ENCODE results near the gene PCK2. TPM values are rescaled to one million over a fixed set of nuclear protein-coding genes. Genes with fewer than 3 reads are reported as not detected.

The PCK2 gene
- total and polyA plus RNA-seq, 2 of the 13 experiments (the other 11 are each of a cell fraction or from before 2014, with no cell fraction given), result 129 to 272 TPM

DNA sequence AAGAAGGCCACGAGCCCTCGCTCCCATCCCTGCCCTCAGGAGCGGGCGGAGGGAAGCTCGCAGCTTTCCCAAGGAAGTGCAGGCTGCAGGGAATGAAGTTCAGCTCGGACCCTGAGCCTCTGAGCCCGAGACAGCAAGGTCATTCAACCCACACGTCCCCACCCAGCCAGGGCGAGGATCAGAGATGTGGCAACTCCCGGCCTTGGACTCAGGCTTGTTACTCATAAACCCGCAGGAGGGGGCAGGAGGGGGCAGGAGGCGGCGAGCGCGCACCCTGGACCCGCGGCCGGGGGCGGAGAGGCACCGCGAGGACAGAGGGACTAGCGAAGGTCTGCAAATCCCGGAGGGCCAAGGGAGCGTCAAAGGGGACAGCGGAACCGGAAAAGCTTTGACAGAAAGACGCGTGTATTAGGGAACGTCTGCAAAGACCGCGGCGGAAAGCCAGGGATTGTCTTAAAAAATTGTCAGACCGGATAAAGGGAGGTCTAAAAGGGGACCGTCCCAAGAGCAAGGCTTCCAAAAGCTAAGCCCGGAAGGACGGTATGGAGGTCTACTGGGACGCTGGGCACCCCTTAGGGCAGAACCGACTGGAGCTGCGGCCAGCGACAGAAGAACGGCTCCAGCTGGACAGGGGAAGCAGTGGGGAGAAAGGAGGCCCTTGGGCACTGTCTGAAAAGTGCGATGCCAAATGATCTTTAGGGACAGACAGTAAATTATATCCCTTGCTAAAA lies 19.9 kb downstream of the PCK2 start (continued):
- TF ChIP-seq, protein P1, sequence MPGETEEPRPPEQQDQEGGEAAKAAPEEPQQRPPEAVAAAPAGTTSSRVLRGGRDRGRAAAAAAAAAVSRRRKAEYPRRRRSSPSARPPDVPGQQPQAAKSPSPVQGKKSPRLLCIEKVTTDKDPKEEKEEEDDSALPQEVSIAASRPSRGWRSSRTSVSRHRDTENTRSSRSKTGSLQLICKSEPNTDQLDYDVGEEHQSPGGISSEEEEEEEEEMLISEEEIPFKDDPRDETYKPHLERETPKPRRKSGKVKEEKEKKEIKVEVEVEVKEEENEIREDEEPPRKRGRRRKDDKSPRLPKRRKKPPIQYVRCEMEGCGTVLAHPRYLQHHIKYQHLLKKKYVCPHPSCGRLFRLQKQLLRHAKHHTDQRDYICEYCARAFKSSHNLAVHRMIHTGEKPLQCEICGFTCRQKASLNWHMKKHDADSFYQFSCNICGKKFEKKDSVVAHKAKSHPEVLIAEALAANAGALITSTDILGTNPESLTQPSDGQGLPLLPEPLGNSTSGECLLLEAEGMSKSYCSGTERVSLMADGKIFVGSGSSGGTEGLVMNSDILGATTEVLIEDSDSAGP (CRISPR knock-in tag; IDR thresholded peaks at IDR 0.05; ENCODE audit: borderline replicate concordance), result peak; percentile 96
- TF ChIP-seq ZNF235 (CRISPR knock-in tag; IDR thresholded peaks at IDR 0.05; ENCODE audit: borderline replicate concordance) (no peak; the same call in 1 of the 2 replicates), ZNF383 (CRISPR knock-in tag; IDR thresholded peaks at IDR 0.05; ENCODE audit: borderline replicate concordance) (peak; percentile 86; the same call in 1 of the 2 replicates), ZNF781 (CRISPR knock-in tag; IDR thresholded peaks at IDR 0.05; ENCODE audit: borderline replicate concordance, not compliant biosample characterization) (no peak), NFYB (CRISPR knock-in tag; IDR thresholded peaks at IDR 0.05) (peak; percentile 53), NCOA5 (CRISPR knock-in tag; IDR thresholded peaks at IDR 0.05) (peak; percentile 26; the same call in 1 of the 2 replicates), ZNF3 (CRISPR knock-in tag; IDR thresholded peaks at IDR 0.05) (no peak), ZNF180 (CRISPR knock-in tag; IDR thresholded peaks at IDR 0.05; ENCODE audit: borderline replicate concordance, low read depth) (no peak; the same call in 1 of the 2 replicates), ZNF737 (CRISPR knock-in tag; IDR thresholded peaks at IDR 0.05; ENCODE audit: borderline replicate concordance) (no peak), RFX5 (IDR thresholded peaks at IDR 0.05; ENCODE audit: low read depth, low read length) (no peak; the same call in 1 of the 2 replicates), JUND (CRISPR knock-in tag; IDR thresholded peaks at IDR 0.05) (peak; percentile 87), SIX1 (CRISPR knock-in tag; IDR thresholded peaks at IDR 0.05; ENCODE audit: borderline replicate concordance) (peak; percentile 87), ZNF44 (CRISPR knock-in tag; IDR thresholded peaks at IDR 0.05) (no peak), KDM3A (CRISPR knock-in tag; IDR thresholded peaks at IDR 0.05; ENCODE audit: low read depth) (peak; percentile 100), AGO1 (IDR thresholded peaks at IDR 0.05; ENCODE audit: low read depth, low read length, poor library complexity, severe bottlenecking) (peak; percentile 85), ZNF562 (CRISPR knock-in tag; IDR thresholded peaks at IDR 0.05; ENCODE audit: borderline replicate concordance) (no peak), SNAPC2 (CRISPR knock-in tag; IDR thresholded peaks at IDR 0.05) (peak; percentile 99), ZNF530 (CRISPR knock-in tag; IDR thresholded peaks at IDR 0.05; ENCODE audit: low read depth) (no peak), ZMYM3 (CRISPR knock-in tag; IDR thresholded peaks at IDR 0.05) (peak; percentile 99), ZNF652 (CRISPR knock-in tag; IDR thresholded peaks at IDR 0.05; ENCODE audit: borderline replicate concordance, low read depth) (peak; percentile 77), TAF15 (IDR thresholded peaks at IDR 0.05; ENCODE audit: low read depth, low read length, poor library complexity, severe bottlenecking) (peak; percentile 100)
- TF ChIP-seq, protein P2, sequence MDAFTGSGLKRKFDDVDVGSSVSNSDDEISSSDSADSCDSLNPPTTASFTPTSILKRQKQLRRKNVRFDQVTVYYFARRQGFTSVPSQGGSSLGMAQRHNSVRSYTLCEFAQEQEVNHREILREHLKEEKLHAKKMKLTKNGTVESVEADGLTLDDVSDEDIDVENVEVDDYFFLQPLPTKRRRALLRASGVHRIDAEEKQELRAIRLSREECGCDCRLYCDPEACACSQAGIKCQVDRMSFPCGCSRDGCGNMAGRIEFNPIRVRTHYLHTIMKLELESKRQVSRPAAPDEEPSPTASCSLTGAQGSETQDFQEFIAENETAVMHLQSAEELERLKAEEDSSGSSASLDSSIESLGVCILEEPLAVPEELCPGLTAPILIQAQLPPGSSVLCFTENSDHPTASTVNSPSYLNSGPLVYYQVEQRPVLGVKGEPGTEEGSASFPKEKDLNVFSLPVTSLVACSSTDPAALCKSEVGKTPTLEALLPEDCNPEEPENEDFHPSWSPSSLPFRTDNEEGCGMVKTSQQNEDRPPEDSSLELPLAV (CRISPR knock-in tag; conservative IDR thresholded peaks at IDR 0.05; ENCODE audit: low read depth), result no peak
- TF ChIP-seq, protein P3, sequence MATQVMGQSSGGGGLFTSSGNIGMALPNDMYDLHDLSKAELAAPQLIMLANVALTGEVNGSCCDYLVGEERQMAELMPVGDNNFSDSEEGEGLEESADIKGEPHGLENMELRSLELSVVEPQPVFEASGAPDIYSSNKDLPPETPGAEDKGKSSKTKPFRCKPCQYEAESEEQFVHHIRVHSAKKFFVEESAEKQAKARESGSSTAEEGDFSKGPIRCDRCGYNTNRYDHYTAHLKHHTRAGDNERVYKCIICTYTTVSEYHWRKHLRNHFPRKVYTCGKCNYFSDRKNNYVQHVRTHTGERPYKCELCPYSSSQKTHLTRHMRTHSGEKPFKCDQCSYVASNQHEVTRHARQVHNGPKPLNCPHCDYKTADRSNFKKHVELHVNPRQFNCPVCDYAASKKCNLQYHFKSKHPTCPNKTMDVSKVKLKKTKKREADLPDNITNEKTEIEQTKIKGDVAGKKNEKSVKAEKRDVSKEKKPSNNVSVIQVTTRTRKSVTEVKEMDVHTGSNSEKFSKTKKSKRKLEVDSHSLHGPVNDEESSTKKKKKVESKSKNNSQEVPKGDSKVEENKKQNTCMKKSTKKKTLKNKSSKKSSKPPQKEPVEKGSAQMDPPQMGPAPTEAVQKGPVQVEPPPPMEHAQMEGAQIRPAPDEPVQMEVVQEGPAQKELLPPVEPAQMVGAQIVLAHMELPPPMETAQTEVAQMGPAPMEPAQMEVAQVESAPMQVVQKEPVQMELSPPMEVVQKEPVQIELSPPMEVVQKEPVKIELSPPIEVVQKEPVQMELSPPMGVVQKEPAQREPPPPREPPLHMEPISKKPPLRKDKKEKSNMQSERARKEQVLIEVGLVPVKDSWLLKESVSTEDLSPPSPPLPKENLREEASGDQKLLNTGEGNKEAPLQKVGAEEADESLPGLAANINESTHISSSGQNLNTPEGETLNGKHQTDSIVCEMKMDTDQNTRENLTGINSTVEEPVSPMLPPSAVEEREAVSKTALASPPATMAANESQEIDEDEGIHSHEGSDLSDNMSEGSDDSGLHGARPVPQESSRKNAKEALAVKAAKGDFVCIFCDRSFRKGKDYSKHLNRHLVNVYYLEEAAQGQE (IDR thresholded peaks at IDR 0.05; ENCODE audit: borderline replicate concordance in 1 of 2, low read depth in 1 of 2, low read length in 2 of 2), result peak in 1 of 2 experiments; percentile 83; a peak in 2 of 4 replicates
